RKO (cell line): Measurements from ENCODE around the gene GAMT.

ENCODE experiments used
- DNase-seq: peaks from one replicate; pipeline ENCODE4 v3.0.0-alpha.2; 2016; ENCODE audit warnings: low spot score

The GAMT gene

GRCh38 chr19:1399745-1400144, 1.6 kb downstream of the GAMT start:
- DNase-seq, result no peak

- no peak for DNase-seq
Measured at GRCh38 chr19:1399079-1399478, 2.3 kb downstream of the GAMT start.

DNA sequence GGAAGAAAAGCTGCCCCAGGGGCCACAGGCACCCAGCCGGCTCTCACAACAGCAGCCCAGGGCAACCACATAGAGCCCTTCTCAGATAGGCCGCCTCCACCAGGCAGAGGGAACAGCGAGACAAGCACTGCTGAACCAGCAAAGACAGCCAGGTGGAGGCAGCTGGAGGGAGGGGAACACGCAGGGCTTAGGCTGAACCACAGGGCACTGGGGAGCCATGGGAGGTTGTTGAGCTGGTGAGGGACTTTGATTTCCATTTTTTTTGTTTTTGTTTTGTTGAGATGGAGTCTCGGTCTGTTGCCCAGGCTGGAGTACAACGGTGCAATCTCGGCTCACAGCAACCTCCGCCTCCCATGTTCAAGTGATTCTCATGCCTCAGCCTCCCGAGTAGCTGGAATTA, 3.5 kb downstream of the GAMT start:
- DNase-seq, result no peak

GRCh38 chr19:1396768-1397679, 4.3 kb downstream of the GAMT start:
- no peak for DNase-seq

DNA sequence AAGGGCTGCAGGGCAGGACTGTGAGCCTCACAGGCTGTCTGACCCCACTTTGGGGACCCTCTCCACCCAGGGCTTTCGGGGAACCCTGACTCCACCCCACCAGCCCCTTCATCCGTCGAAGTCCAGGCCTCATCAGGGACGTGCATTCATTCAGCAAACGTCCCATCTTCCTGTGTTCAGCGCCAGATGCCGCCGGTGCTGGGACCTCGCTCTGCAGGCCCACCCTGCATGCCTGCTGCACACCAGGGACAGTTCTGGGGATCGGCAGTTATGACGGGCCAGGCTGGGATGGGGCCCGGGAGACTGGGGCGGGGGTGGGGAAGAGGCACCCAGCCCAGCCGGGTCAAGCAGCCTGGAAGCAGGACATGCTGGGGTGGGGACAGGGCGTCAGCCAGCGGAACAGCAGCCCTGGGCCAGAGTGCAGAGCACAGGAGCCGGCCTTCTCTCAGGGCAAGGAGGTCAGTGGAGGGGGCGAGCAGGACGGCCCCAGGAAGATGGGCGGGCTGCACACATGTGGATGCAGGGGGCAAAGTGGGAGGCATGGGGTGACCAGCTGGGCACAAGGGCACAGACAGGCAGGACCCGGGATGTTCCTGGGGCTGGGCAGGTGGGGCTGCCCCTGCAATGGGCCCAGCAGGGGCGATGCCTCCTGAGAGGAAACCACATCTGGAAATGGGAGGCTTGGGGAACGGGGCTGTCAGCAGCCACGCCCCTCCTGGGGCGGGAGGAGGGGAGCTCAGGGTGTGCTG, 5.1 kb downstream of the GAMT start:
- DNase-seq, result no peak

DNA sequence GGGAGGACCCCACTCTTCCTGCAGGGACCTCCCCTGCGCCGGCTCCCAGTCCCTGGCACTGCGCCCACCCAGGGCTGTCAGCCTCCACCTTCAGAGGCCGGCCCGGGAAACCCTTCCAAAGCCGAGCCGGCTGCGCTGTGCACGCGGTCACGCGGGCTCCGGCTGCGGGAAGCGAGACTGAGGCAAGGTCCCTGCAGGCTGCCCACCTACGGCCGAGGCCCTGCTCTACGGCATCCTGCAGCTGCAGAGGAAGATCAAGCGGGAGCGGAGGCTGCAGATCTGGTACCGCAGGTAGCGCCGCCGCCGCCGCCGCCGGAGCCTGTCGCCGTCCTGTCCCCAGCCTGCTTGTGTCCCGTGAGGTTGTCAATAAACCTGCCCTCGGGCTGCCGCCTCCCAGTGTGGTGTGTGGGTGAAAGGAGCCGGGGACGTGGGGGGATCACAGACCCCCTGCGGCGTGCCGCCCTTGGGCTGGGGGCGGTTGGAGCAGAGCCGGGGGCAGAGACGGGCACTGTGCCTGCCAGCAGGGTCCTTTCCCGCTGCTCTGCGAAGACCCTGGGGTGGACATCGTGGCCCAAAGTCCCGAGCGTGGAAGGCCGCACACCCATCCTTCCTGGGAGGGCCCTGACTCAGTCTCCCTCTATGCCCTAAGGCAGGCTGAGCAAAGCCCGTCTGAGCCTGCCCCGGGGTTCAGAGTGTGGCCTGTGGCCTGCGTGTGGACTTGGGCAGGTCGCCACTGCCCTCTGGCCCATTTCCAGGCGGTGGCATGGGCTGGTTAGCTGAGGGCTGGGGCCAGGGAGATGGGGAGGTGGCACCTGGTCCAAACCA, 5.9 kb downstream of the GAMT start:
- DNase-seq, result no peak

- DNase-seq, result no peak
Measured at GRCh38 chr19:1394252-1395193, 6.8 kb downstream of the GAMT start.

GRCh38 chr19:1393841-1394240, 7.5 kb downstream of the GAMT start:
- DNase-seq, result no peak

DNA sequence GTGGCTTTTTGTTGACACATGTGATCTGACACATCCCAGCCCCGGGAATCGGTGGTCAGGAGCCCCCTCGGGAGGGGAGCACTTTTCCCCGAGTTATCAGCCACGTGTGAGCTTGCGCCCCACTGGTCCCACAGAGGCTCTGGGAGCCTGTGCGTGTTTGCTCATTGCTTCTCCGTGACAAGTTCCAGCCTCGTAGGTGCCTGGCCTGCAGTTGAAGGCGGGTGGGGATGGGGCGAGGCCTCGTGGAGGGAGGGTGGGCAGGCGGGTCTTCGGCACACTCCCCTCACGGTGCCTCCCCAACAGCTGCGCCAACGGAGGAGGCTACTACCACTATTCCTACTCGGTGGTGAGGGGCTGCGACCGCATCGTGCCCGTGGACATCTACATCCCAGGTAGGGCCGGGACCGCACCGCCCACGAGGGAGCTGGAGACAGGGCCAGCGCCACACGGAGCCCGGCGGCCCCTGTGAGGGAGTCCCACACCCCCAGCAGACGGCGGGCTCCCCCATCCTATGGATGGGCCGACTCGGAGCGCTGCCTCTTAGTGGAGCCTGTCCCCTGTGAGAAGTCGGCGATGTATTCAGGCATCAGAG, 8.3 kb downstream of the GAMT start:
- no peak for DNase-seq

- no peak for DNase-seq
Measured at GRCh38 chr19:1392407-1392806, 8.9 kb downstream of the GAMT start.

DNA sequence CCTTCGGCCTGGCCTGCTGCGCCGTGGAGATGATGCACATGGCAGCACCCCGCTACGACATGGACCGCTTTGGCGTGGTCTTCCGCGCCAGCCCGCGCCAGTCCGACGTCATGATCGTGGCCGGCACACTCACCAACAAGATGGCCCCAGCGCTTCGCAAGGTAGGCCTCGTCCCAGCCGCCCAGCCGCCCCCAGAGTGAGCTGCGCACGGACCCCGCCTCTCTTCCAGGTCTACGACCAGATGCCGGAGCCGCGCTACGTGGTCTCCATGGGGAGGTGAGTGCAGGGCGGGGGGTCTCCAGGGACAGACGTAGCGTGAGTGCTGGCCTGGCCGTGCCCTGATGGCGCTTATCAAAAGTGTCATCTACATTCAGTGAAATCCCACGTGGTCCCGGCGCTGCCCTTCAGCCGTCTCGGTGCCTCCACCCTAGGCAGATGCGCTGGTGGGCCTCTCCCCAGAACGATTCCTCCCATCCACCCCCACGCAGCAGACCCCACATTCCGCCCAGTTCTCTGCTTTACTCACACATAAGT, 10.4 kb downstream of the GAMT start:
- no peak for DNase-seq

DNA sequence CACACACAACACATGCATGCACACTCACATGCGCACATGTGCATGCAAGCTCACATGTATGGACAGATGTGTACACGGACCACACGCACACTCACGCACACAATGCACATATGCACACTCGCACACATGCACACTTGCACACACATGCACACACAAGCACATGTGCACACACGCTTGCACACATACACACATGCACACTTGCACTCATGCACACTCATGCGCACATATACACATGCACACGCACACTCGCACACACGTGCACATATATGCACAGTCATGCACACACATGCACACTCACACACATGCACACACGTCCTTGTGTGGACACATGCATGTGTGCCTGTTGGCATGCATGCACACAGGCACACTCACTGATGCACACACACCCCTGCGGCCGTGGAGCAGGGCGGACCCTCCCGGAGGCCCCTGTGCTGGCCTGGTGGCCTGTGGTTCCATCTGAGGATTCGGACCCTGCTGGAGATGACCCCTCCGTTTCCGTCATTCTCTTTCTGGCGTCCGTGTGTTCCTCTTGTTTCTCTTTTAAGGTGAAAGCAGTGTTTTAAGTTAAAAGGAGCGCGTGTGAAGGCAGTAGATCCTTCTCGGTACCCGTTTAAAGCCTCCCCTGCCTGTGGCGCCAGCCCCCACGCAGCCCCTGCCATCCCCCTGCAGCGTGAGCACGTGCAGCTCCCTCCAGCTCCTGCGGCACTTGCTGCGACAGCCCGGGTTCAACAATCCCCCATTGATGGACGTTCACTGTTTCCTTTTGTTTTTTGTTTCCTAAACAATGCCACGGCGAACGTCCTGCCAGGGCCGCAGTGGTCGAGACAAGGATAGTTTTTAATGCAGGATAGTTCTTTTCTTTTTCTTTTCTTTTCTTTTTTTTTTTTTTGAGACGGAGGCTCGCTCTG, 12.1 kb downstream of the GAMT start:
- no peak for DNase-seq

GRCh38 chr19:1388637-1389026, 12.7 kb downstream of the GAMT start:
- DNase-seq, result no peak

DNA sequence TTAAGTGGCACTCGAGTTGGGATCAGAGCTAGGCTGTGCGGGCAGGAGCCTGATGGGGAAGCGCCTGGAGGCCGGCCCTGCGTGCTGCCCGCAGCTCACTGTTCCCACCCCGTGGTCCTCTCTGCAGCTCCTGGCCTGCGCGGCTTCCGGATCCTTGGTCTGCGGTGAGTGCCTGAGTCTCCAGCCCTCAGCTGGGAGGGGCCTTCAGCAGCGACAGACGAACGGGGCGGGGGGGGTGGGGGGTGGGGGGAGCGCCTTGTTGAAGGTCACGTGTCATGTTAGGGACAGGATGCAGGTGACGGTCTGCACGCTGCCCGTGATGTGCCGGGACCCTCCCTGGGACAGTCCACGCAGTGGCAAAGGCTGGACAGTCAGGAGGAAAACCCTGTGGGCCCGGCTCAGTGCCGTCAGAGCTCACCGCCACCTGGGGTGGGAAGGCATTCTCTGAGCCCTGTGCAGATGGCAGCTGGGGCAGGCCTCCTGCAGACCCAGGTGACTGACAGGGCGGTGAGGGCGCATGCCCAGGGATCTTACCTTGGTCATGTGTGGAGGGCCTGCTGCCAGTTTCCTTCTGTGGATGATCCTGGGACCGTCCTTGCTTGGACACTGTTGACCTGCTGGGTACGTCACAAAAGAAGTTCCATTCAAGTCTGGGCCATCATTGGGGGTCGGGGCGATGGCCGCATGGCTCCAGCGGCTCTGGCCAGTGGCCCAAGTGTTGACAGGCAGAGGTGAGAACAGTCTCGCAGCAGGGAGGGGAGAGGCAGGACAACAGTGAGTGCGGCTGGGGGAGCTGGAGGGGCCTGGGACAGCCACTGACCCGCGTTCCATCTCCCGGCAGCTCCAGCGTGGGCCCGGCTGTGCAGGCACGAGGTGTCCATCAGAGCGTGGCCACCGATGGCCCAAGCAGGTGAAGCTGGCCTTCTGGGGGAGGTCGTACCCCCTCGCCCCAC, 13.4 kb downstream of the GAMT start:
- DNase-seq, result no peak

DNA sequence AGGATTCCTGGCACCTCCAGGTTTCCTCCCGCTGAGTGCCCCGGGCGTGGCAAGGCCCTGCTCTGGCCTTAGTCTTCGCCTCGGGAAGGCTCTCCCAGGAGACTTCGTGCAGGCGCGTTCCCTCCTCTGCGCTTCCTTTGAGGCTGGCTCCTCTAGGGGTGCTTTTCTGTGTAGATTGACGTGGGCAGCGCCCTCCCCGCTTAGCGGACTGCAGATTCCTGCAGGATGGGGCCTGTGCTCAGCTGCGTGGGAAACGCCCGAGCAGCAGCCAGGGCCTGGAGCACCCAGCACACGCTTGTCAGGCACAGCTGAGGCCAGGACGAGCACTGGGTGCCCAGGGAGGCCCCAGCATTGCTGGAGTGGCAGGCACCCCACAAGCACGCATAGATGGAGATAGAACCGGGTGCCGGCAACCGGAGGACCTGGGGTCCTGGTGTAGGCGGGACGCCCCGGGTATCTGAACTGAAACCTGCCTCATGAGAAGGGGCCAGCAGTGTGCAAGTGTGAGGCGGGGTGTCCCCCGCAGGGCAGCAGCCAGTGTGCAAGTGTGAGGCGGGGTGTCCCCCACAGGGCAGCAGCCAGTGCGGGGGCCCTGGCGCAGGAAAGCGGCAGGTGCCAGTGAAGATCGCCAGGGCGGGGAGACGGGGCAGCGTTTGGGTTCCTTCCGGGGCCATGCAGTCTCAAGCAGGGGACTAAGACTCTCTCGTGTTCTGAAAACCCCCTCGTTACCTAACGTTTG, 14.2 kb downstream of the GAMT start:
- no peak for DNase-seq

DNA sequence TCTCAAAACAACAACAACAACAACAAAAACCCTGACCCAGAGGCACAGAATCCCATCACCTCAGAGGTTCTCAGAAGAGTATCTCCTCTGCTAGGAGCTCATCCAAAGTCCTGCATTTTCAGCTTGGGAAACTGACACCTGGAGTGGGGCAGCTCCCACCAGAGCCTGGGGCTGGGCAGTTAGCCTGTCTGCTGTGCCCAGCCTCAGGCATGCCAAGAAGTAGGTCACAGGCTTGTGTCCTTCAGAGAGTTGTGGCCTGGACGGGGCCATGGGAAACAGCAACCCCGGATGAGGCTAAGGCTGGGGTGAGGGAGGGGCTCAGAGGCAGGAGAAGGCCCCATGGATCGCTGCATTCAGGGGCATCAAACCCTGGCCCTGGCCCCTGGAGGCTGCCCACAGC, 15.5 kb downstream of the GAMT start:
- DNase-seq, result no peak

- no peak for DNase-seq
Measured at GRCh38 chr19:1384478-1385110, 16.7 kb downstream of the GAMT start.
